ENCODE data around the gene GRIN3A.

The GRIN3A gene

DNA sequence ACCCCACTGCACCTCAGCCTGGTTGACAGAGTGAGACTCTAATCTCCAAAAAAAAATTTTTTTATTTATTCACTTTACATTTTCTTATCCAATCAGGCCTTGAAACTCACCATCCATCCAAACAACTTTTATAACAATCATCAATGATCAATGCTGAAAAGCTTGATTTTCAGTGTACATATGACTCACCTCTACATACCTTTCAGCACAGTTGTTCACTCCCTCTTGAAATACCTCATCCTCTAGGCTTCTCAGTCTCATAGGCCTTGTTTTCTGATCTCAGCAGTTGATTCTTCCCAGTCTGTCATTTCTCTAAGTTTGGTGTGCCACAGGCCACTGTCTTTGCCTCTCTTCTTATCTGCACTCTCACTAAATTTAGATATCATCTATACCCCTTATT, 36.2 kb downstream of the GRIN3A start:
- DNase-seq = no peak

DNA sequence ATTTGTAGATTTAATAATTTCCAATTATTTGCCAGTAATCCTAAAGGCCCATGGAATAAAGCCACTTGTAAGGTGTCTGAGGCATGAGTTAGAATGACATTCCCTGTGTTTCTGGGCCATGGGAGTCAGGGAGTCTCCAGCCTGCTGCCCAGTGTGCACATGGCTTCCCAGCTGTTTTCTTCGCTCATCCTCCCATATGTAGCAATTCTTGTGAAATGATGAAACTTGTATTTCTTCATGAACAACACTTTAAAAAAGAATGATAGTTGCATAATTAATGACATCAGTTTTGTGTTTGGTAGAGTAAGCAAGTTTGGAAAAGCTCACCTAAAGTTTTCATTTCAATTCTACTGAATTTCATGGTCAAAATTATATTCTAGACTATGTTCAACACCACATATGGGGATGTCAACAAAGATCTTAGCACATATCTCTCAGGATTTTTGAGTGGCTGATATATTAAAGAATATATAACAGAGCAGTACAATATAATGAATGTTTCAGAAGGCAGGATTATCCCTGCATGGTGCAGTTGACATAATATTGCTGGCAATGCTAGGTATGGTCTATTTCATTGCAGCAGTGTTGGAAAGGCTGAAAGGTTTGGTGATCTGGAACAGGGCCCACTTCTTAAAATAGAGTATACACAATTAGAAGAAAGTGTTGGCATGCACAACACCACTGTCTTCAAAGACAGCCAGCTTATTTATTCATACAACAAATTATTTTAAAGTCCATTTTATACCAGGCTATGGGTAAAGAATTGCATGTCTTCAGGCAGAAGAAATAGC, 44.7 kb downstream of the GRIN3A start:
- DNase-seq = no peak

DNA sequence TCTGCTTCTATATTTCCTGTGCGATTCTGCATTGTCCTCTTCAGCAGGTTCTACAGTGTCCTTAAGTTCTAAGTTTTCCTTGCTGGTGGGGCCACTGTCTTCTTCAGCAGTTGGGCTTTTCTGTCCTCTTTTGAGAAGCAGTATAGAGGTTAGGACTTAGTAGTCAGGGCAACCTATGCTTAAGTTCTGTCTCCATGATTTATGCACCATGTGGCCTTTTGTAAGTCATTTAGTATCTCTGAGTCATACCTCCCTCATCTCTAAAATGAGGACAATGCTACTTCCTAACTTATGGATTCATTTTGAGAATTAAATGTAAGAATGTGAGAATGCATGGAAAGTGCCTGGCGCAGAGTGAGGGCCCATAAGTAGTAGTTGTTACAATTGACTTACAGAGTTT, 46.8 kb downstream of the GRIN3A start:
- DNase-seq = no peak

DNA sequence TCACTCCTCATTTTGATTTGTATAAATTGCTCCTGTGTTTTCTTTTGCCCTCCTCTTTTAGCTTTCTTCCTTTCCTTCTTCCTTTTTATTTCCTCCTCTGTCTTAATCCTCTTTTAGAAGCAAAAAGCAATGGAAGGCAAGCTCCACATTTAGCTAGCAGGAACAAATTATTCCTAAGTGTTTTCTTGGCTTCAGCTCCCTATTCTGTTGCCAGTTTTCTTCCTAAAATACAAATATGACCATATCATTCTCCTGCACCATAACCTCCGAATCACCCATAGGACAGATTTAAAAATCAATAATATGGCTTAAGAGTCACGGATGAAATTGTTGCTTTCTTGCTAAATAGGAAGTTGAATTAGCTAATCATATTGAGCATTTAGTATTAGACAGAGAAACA, 49.4 kb downstream of the GRIN3A start:
- DNase-seq = no peak

DNA sequence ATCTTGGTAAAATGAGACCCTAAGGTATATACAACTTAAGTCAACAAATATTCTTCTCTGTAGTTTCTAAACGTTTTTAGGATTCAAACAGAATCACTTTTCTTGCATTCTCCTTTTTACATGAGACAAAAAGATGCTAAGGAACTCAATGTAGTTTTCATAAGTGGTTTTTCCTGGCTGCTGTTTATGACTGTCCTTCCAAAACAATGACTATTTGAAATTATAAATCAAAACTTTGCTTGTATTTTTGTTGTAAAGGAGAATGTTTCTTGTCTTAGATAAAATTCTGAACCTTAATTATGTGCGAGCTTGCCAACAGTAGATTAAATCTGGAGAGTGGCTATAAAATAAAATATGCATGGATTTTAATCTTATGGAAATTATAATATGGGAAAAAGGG, 53.8 kb downstream of the GRIN3A start:
- DNase-seq = no peak

DNA sequence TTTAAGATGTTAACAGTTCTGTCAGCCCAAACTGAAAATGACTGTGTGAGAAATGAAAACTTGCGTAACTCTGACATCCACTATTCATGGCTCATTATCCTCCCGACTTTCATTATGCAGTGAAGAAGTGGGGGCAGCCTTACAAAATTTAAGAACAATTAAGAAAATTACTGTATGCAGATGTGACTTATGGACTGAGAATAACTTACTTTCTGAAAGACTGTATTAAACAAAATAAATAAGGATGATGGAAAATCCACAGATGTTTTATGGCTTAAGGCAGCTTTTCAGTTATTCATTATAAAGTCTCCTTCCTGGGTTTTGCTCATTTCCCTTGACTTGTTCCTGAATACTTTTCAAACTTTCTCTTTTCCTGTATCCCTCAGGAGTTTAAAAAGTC, 55.2 kb downstream of the GRIN3A start:
- DNase-seq = no peak

DNA sequence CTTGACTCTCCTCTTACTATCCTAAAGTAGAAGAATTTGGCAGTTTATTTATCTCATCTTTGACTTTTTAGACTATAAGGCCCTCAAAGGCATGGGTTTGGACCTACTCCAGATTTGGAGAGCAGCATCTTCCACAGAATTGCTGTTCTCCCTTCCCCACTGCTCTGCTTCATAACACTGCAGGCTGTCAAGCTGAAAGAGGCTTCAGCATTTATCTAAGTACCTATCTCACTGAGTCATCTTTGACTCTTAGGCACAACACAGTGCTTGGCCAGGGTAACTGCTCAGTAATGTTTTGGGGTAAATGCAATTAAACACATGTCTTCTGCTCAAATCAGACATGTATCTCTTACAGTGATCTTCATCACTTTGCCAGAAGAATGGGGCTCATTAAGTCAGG, 60.6 kb downstream of the GRIN3A start:
- no peak for DNase-seq

DNA sequence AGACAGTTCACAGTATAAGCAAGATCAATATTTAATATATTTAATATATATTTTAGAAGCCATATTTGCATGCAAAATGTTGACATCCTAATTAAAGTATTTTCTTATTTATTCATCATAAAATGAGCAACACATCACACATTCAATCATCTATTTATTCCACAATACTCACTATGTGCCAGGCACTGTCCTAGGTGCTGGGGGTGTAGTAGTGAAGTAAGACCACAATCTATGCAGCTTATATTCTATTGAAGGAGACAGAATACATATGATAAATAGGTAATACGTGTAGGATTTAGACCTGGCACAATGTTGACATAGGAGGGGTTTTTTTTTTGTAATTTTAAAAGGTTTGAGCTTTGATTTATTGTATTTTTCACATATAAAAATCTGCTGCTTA, 63.1 kb downstream of the GRIN3A start:
- no peak for DNase-seq

DNA sequence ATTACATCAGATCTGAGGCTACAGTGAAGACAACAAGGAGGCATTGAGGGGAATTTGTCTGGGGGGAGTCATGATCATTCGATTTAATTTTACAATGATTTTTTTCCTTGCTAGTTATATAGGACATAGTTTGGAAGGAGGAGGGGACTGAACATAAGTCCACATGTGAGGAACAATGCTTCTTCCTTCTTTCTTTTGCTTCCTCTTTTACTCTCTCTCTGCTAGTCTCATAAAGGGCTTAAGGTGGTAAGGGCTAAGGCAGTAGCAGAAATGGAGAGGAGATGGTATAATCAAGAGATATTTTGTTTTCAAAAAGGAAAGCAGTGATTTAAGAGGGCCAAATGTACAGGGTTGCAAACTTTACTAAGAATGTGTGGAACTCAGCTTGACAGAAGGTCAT, 64.3 kb downstream of the GRIN3A start:
- DNase-seq = no peak

DNA sequence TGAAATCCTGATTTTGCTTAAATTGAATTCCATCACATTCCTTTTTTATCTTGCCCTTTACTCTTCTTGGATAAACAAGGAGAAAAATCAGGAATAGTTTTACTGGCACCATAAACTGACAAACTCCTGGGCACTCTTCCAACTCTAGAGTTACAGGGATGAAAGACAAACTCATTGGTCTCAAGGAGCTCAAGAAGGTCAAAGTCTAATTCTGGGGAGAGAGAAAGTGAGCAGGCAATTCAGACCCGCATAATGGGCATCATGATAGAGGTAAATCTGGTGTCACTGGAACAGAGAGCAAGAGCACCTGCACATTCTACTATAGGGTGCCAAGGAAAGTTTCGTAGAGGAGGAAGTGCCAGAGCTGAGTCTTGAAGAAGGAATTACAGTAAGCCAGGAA, 64.8 kb downstream of the GRIN3A start:
- no peak for DNase-seq

DNA sequence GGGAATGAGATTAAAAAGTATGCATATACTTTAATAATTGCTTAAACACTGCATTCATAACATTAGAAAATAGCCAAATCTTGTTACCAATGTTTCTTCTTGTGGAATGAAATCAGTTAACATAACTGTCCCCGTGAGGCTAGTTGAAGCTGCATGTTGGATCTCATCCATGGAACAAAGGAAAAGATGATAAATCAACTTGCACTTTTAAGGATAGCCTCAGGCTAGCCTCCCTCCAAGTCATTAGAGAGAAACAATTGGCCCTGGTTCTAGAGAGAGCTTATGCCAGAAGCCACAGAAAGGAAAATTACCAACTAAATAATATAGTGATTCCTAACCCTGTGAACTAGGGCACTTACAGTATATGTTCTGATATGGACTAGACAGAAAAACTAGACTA, 66.9 kb downstream of the GRIN3A start:
- DNase-seq = peak; percentile 44

DNA sequence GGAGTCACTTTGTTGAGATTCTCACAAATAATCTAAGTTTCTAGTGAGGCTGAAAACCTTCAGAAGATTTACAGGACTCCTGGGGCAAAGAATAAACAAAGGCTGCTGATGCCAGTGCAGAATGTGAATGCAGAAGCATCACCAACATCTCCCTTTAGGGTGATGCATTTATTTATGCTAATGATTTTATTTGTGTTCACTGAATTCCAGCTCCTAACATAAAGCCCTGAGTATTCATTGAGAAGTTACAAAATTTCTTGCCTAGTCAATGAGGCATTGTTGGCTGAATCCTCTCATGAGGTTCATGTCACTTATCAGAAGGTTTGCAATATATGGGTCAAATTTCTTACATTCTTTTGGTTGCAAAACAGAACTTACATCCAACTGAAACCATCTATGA, 70.0 kb downstream of the GRIN3A start:
- DNase-seq = no peak

DNA sequence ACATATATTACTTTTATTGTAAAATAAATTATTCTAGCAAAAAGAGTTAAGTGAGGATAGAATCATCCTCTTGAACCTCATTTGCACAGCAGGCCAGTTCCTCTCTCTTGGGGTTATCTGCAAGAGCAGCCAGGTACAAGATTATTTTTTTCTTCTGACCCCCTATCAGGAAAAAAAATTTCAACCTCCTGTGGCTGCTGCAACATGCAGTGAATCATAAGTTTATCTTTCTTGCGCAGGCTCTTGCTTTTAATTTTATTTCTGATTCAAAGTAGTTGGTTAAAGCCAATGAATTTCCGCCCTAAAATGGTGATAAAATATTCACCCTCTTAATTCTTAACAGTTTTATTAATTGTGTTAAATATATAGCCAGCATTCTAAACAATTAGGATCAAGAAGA, 74.0 kb downstream of the GRIN3A start:
- DNase-seq = no peak

DNA sequence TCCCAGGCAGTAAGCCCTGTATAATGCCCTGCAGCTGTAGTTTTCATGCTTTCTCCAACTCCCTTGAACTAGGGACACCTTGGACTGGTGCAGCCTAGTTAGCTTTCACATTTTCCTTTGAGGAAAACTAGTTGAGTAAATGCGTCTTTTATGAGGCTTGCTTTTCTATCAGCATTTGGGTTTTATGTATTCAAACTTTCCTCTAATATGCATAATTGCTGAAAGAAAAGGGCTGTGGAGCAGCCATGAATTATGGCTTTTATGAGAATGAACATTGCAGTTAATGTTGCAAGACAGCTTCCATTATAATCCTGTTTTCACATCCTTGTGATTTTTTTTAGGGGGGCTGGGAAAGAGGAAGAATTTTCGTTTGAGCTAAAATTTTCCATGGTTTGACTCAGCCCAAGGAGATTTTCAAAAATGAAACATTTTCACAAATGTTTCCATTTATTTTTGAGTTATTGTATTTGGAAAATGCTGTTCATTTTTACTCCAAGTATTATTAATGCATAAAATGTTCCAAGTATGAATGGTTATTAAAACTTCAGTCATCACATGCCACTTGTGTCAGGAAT, 85.8 kb downstream of the GRIN3A start:
- no peak for DNase-seq

DNA sequence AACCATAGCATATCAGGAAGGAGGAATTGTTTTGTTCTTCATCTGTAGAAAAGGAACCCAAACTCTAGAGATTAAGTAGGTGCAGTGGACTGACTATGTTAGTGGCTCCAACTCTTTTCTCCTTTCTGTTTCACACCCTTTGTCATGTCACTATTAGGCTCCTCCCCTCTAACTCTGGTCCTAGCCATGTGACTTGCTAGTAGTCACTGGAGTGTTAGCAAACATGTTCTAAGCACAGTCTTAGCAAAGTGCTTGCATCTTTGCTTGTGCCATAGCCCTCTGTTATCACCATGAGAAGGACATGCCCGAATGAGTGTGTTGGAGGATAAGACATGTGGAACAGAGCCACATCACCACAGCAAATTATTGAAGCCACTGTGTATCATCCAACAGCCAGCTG, 88.3 kb downstream of the GRIN3A start:
- DNase-seq = no peak

DNA sequence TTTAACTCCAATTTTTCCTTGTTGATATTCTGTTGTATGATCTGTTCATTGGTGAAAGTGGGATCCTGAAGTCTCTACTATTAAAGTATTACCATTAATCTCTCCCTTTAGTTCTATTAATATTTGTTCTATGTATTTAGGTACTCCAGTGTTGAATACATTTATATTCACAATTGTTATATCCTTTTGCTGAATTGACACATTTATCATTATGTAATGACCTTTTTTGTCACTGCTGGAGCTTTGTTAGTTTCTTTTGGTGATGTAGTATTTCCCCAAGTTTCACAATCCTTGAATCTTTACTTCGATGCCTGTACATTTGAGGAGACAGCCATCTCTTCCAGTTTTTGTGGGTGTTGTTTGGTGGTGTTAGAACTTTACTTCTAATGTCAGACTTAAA, 90.0 kb downstream of the GRIN3A start:
- DNase-seq = no peak

DNA sequence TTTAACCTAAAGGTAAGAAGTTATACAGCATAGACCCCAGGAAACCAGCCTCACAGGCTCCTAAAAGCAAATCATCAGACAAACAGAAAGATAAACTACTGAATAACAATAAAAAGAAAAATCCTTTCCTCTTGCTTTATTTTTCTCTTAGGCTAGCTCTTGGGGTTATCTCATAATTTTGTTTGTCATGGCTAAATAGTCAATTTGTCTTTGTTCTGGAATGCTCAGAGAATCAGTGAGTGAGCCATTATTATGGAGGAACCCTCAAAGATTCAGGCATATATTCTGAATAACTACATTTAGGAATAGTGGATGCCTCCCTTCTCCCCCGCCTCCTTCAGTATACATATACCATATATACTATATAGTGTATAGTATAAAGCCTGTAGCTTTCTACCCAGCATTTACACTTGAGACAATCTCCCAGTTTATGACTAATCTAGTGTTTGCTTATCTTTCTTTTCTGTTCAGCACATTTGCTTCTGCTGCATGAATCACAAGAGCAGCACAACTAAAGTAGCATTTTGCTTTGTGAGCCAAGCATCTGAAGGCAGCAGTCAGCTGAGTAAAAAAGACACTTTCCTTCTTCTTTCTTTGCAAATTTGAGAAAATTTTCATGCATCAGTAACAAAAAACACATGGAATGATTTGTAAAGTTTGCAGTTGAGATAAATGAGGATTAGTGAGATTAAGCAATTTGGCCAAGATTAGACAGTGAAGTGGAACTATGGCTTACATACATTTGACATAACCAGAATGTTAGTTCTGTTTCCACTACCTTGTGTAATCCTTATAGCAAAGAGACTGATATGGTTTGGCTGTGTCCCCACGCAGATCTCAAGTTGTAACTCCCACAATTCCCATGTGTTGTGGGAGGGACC, 98.4 kb downstream of the GRIN3A start:
- DNase-seq = no peak

DNA sequence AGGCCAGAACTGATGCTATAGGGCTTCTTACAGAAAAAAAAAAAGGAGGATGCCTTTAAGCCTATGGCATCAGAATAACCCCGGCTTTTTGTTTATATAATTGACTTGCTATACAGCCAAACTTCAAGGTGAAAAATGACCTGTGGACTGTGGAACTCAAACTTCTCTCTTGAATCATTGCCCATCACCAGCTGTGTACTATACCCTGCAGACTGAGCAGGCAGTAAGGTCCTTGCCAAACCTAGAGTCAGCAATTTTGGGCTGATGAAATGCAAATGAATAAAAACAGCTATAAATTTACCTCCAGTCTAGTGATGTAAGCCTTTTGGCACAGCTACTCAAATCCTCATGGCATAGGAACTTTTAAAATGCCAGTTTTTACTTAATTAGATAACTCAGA, 99.1 kb downstream of the GRIN3A start:
- DNase-seq = no peak

DNA sequence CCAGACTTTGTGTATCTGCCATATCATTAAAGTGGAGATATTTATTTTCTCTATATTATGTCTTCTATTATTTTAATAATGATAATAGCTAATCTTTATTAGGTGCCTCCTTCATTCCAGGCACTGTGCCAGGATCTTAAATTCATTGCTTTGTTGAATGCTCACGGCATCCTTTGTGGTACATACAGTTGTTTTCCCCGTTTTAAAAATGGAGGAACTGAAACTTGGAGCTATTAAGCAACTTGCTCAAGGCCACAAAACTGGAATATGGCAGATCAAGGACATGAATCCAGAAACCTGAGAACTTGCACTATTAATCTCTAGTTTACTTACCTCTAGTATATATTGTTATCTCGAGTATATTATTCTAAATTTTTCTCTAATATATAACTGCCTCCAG, 102.2 kb downstream of the GRIN3A start:
- DNase-seq = no peak

DNA sequence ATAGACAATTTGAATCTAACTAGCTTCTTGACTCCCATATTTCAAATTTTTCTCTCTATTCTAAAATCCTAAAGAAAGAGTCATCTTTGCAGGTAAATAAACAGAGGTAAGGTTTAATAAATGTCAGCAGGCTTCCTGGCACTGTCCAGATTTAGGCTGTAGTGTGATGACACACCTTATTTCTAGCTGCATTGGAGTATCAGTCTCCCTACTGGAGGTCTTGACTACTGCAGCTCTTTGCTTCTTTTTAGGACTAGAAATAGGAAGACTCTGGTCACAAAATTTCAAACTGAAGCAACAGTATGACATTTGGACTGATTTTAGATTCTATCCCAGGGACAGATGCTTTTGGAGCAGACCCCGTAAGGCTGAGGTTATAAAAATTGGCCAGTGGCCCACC, 103.0 kb downstream of the GRIN3A start:
- DNase-seq = no peak

DNA sequence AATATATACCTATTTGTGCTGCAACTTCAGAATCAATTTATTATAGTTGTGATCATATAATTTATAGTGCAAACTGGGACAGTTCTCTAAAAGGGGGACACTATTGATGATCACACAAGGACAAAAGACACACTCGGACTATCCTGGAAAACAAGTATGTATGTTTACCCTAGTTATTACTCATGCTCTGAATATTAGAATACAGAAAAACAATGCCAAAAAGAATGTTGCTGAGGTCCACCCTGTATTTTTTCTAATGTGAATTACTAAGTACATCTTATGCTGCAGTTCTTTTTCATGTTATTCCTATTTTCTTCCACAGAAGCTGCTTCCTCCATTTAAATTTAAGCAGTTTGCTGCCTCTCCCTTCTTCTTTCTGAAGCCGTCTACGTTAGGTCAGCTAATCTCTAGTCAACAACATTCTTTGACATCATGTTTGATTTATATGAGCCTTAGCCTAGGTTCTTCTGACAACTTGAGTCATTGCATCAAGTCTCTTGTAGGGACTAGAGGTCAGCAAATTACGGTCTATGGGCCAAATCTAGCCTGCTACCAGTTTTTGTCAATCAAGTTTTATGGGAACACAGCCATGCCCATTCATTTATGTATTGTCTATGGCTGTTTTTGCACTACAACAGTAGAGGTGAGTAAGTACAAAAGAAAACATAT, 103.6 kb downstream of the GRIN3A start:
- no peak for DNase-seq

DNA sequence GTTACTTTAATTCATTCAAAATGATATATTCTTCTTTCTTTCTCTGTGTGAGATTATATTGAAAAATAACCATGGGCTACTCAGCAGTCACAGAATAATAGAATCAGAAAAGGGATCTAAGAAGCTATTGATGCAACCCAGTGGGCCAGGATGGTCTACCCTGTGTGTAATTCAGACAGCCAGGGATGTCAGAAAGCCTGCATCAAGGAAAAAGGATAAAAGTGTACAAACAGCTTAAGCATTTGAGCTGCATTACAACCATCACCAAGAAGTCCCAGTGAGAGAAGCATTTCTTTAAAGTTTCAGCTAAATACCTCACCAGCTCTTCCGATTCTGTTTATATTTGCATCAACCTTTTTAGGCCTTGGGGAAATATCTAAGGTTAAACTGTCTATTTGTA, 105.8 kb downstream of the GRIN3A start:
- DNase-seq = no peak

DNA sequence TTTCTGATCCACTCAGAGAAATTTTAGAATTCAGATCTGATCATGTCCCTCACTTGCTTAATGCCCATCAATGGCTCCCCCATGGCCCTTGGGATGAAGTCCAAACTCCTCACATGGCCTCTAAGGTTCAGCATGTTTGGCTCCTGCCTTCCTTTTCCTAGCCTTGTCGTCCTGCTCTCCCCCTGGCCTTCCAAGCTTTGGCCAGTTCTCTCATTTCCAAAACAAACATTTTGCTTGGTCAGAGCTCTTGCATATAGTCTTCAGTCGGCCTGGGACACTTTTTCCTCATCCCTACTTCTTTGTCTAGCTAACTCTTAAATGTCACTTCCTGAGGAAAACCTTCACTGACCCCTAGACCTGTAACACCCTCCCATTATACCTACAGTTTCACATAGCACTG, 106.6 kb downstream of the GRIN3A start:
- no peak for DNase-seq

DNA sequence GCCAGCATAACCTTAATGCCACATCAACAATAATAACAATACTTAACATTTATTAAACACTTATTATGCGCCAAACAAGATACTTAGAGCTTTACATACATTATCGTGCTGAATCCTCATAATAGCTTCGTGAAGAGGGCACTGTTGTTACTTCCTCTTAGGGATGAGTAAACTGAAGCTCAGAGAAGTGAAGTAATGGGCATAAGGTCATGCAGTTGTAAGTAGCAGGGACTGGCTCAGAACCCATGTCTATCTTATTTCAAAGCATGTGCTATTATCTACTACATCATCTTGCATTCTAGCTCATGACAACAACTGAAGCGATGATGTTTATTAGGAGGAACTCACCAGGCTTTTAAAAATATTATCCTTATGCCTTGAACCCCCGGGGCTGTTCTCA, 108.8 kb downstream of the GRIN3A start:
- DNase-seq = no peak

Data from COR-L47 (cell line).